GM23338 (cell line): ENCODE results near the gene ARHGEF1. TPM values are rescaled to one million over a fixed set of nuclear protein-coding genes. Genes with fewer than 3 reads are reported as not detected.

ENCODE experiments used
- ATAC-seq: fragments of 200-7000 bp; cut with Tn5 transposase; 3 replicates; pipeline ENCODE4 v1.9.1; 2020
- DNase-seq: peaks from one replicate; pipeline ENCODE4 v3.0.0-alpha.2; 2015; ENCODE audit warnings: low spot score
- H2AFZ ChIP-seq: fragments of 200-600 bp; sonication (generic); 2 replicates; pipeline ENCODE4 v1.8.0; 2016; ENCODE audit warnings: antibody characterized with exemption, mild to moderate bottlenecking, moderate library complexity
- H3F3A ChIP-seq: fragments of 200-600 bp; sonication (generic); replicated peaks from 2 replicates; pipeline ENCODE4 v1.8.0; 2017; ENCODE audit warnings: antibody characterized with exemption, mixed run types, low read depth
- H3K27ac ChIP-seq: fragments of 200-600 bp; sonication (generic); 2 replicates; pipeline ENCODE4 v1.6.1; 2016; ENCODE audit warnings: low read depth
- H3K27me3 ChIP-seq: fragments of 200-600 bp; sonication (generic); 2 replicates; pipeline ENCODE4 v1.8.0; 2016; ENCODE audit warnings: mild to moderate bottlenecking, mixed run types, moderate library complexity; ENCODE audit not compliant: insufficient read depth
- H3K36me3 ChIP-seq: fragments of 200-600 bp; sonication (generic); 2 replicates; pipeline ENCODE4 v1.8.0; 2016; ENCODE audit warnings: mild to moderate bottlenecking; ENCODE audit not compliant: insufficient read depth
- H3K4me1 ChIP-seq: fragments of 200-600 bp; sonication (generic); 2 replicates; pipeline ENCODE4 v1.8.0; 2016; ENCODE audit warnings: mild to moderate bottlenecking, moderate library complexity; ENCODE audit not compliant: insufficient read depth
- H3K4me2 ChIP-seq: fragments of 200-600 bp; sonication (generic); 2 replicates; pipeline ENCODE4 v1.7.1; 2017; ENCODE audit warnings: mixed run types
- H3K4me3 ChIP-seq: fragments of 200-600 bp; sonication (generic); 2 replicates; pipeline ENCODE4 v1.6.1; 2016; ENCODE audit warnings: mixed run types
- H3K79me2 ChIP-seq: fragments of 200-600 bp; sonication (generic); replicated peaks from 2 replicates; pipeline ENCODE4 v1.8.0; 2017; ENCODE audit warnings: mild to moderate bottlenecking; ENCODE audit not compliant: insufficient read depth
- H3K9me2 ChIP-seq: fragments of 200-600 bp; sonication (generic); 2 replicates; pipeline ENCODE4 v1.8.0; 2017; ENCODE audit not compliant: insufficient read depth
- H4K20me1 ChIP-seq: fragments of 200-600 bp; sonication (generic); replicated peaks from 2 replicates; pipeline ENCODE4 v1.8.0; 2017; ENCODE audit warnings: mild to moderate bottlenecking; ENCODE audit not compliant: insufficient read depth
- H3K27ac Mint-ChIP-seq: 2 replicates; pipeline ENCODE4 v1.8.0; 2020; ENCODE audit warnings: inconsistent platforms, mild to moderate bottlenecking, moderate library complexity, mixed read lengths
- H3K27me3 Mint-ChIP-seq: 3 replicates; pipeline ENCODE4 v1.8.0; 2022; ENCODE audit warnings: low read depth, mild to moderate bottlenecking, moderate library complexity, mixed read lengths, inconsistent platforms; ENCODE audit not compliant: insufficient read depth, poor library complexity
- H3K36me3 Mint-ChIP-seq: 3 replicates; pipeline ENCODE4 v1.8.0; 2021; ENCODE audit warnings: low read depth, mild to moderate bottlenecking, inconsistent platforms, moderate library complexity, mixed read lengths
- H3K4me1 Mint-ChIP-seq: 3 replicates; pipeline ENCODE4 v1.8.0; 2020; ENCODE audit warnings: mild to moderate bottlenecking, inconsistent platforms, mixed read lengths
- H3K4me3 Mint-ChIP-seq: 3 replicates; pipeline ENCODE4 v1.8.0; 2021; ENCODE audit warnings: moderate library complexity, mild to moderate bottlenecking, inconsistent platforms, mixed read lengths
- H3K9me3 Mint-ChIP-seq: 3 replicates; pipeline ENCODE4 v1.8.0; 2020; ENCODE audit warnings: moderate library complexity, mild to moderate bottlenecking, inconsistent platforms, mixed read lengths
- CREB1 ChIP-seq: fragments of 250-450 bp; sonication (Bioruptor Pico); IDR thresholded peaks from 2 replicates; pipeline ENCODE4 v1.5.0; 2020; ENCODE audit warnings: low read depth, mild to moderate bottlenecking, moderate library complexity
- EZH2 ChIP-seq: fragments of 200-600 bp; sonication (generic); IDR thresholded peaks from one replicate; pipeline ENCODE4 v1.8.0; 2017; ENCODE audit warnings: antibody characterized with exemption, mild to moderate bottlenecking, low read depth; ENCODE audit not compliant: unreplicated experiment
- EZH2phosphoT487 ChIP-seq: fragments of 200-600 bp; sonication (generic); IDR thresholded peaks from one replicate; pipeline ENCODE4 v1.8.1; 2018; ENCODE audit warnings: antibody characterized with exemption; ENCODE audit not compliant: unreplicated experiment
- JUNB ChIP-seq: IDR thresholded peaks from one replicate; pipeline ENCODE4 v1.6.1; 2016; ENCODE audit warnings: antibody characterized with exemption; ENCODE audit not compliant: unreplicated experiment
- NANOG ChIP-seq: IDR thresholded peaks from 2 replicates; pipeline ENCODE4 v1.6.1; 2016; ENCODE audit warnings: antibody characterized with exemption, borderline replicate concordance
- POLR2AphosphoS5 ChIP-seq: IDR thresholded peaks from 2 replicates; pipeline ENCODE4 v1.6.1; 2016; ENCODE audit warnings: antibody characterized with exemption, low read depth
- STAT1 ChIP-seq: IDR thresholded peaks from one replicate; pipeline ENCODE4 v1.6.1; 2016; ENCODE audit warnings: antibody characterized with exemption; ENCODE audit not compliant: unreplicated experiment
- ZNF114 ChIP-seq: fragments of 250-450 bp; sonication (Bioruptor Pico); IDR thresholded peaks from 2 replicates; pipeline ENCODE4 v1.5.0; 2020; ENCODE audit warnings: mild to moderate bottlenecking, moderate library complexity
- ZNF331 ChIP-seq: fragments of 250-450 bp; sonication (Bioruptor Pico); IDR thresholded peaks from 2 replicates; pipeline ENCODE4 v1.5.0; 2020; ENCODE audit warnings: low read depth, mild to moderate bottlenecking, moderate library complexity
- polyA plus RNA-seq: library from polyadenylated mRNA; unstranded; fragments of >200 nt; fragmentation: Nextera tagmentation; extraction: Ambion mirVana; gene quantifications from 2 replicates; pipeline ENCODE4 v1.2.1, GENCODE V29; 2016
- total RNA-seq: library from RNA; depleted of rRNA; stranded (reverse); fragments of >200 nt; shearing (Covaris generic); gene quantifications from 2 replicates; pipeline ENCODE4 v1.2.3, GENCODE V29; 2014
- TF ChIP-seq, protein P1 (sequence below), 2 experiments: fragments of 200-600 bp in 1 of 2; sonication (generic) in 1 of 2; conservative IDR thresholded peaks; 2 replicates each; pipeline versions ENCODE4 v1.5.1 to v1.6.1; 2016 to 2017; ENCODE audit warnings: antibody characterized with exemption in 2 of 2, low read depth in 2 of 2, mild to moderate bottlenecking in 2 of 2, moderate library complexity in 1 of 2
- TF ChIP-seq, protein P2 (sequence below): IDR thresholded peaks from one replicate; pipeline ENCODE4 v1.6.1; 2018; ENCODE audit warnings: antibody characterized with exemption; ENCODE audit not compliant: unreplicated experiment
- TF ChIP-seq, protein P3 (sequence below): IDR thresholded peaks from 2 replicates; pipeline ENCODE4 v1.6.1; 2016; ENCODE audit warnings: antibody characterized with exemption
- TF ChIP-seq, protein P4 (sequence below): fragments of 250-450 bp; sonication (Bioruptor Pico); IDR thresholded peaks from 2 replicates; pipeline ENCODE4 v1.5.0; 2020; ENCODE audit warnings: mild to moderate bottlenecking, moderate library complexity

ARHGEF1 gene
- total and polyA plus RNA-seq, 2 experiments from 2014 or later: 41.3 to 44.7 TPM

DNA sequence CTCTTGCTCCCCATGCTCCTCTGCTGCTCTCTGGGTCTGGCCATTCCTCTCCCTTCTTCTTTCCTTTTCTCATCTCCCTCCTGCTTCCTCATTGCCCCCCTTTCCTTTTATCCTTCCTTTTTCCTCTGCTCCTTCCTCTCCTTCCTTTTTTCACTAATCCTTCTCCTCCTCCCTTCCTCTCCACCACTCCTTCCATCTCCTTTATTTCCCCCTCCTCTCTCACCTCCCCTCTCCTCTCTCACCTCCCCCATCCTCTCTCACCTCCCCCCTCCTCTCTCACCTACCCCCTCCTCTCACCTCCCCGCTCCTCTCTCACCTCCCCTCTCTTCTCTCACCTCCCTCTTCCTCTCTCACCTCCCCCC lies 13.6 kb downstream of the ARHGEF1 start:
- Mint-ChIP-seq H3K36me3 (peaks cover 26% of the 10 kb centered on the region), H3K9me3 (peaks cover under 1% of the 10 kb centered on the region; the same call in 1 of the 3 replicates), H3K27me3 (peaks cover 13% of the 10 kb centered on the region), H3K27ac (no peak overlapping the region), H3K4me1 (peaks cover 23% of the 10 kb centered on the region), H3K4me3 (no peak overlapping the region; the same call in 2 of the 3 replicates)
- ATAC-seq: no peak
- Histone ChIP-seq H3K27ac (no peak overlapping the region), H3K27me3 (no peaks in the 10 kb centered on the region), H3K79me2 (no peaks in the 10 kb centered on the region), H2AFZ (no peak overlapping the region), H3K36me3 (0 out of 2 replicates have a peak, but pooled peaks cover 4% of the 10 kb centered on the region), H3K9me2 (no peaks in the 10 kb centered on the region), H3K4me2 (no peak overlapping the region), H3K4me1 (0 out of 2 replicates have a peak, but pooled peaks cover 6% of the 10 kb centered on the region), H4K20me1 (no peaks in the 10 kb centered on the region; the same call in 1 of the 2 replicates), H3F3A (peaks cover 5% of the 10 kb centered on the region; the same call in 1 of the 2 replicates), H3K4me3 (no peak overlapping the region)
- TF ChIP-seq POLR2AphosphoS5 (no peak), EZH2phosphoT487 (no peak), ZNF114 (CRISPR knock-in tag) (no peak), NANOG (no peak), ZNF331 (CRISPR knock-in tag) (no peak), CREB1 (CRISPR knock-in tag) (no peak), JUNB (no peak), STAT1 (no peak), EZH2 (no peak)
- TF ChIP-seq, protein P1, sequence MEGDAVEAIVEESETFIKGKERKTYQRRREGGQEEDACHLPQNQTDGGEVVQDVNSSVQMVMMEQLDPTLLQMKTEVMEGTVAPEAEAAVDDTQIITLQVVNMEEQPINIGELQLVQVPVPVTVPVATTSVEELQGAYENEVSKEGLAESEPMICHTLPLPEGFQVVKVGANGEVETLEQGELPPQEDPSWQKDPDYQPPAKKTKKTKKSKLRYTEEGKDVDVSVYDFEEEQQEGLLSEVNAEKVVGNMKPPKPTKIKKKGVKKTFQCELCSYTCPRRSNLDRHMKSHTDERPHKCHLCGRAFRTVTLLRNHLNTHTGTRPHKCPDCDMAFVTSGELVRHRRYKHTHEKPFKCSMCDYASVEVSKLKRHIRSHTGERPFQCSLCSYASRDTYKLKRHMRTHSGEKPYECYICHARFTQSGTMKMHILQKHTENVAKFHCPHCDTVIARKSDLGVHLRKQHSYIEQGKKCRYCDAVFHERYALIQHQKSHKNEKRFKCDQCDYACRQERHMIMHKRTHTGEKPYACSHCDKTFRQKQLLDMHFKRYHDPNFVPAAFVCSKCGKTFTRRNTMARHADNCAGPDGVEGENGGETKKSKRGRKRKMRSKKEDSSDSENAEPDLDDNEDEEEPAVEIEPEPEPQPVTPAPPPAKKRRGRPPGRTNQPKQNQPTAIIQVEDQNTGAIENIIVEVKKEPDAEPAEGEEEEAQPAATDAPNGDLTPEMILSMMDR (conservative IDR thresholded peaks at IDR 0.05; ENCODE audit: low read depth in 2 of 2): no peak
- TF ChIP-seq, protein P2, sequence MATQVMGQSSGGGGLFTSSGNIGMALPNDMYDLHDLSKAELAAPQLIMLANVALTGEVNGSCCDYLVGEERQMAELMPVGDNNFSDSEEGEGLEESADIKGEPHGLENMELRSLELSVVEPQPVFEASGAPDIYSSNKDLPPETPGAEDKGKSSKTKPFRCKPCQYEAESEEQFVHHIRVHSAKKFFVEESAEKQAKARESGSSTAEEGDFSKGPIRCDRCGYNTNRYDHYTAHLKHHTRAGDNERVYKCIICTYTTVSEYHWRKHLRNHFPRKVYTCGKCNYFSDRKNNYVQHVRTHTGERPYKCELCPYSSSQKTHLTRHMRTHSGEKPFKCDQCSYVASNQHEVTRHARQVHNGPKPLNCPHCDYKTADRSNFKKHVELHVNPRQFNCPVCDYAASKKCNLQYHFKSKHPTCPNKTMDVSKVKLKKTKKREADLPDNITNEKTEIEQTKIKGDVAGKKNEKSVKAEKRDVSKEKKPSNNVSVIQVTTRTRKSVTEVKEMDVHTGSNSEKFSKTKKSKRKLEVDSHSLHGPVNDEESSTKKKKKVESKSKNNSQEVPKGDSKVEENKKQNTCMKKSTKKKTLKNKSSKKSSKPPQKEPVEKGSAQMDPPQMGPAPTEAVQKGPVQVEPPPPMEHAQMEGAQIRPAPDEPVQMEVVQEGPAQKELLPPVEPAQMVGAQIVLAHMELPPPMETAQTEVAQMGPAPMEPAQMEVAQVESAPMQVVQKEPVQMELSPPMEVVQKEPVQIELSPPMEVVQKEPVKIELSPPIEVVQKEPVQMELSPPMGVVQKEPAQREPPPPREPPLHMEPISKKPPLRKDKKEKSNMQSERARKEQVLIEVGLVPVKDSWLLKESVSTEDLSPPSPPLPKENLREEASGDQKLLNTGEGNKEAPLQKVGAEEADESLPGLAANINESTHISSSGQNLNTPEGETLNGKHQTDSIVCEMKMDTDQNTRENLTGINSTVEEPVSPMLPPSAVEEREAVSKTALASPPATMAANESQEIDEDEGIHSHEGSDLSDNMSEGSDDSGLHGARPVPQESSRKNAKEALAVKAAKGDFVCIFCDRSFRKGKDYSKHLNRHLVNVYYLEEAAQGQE: no peak
- TF ChIP-seq, protein P3, sequence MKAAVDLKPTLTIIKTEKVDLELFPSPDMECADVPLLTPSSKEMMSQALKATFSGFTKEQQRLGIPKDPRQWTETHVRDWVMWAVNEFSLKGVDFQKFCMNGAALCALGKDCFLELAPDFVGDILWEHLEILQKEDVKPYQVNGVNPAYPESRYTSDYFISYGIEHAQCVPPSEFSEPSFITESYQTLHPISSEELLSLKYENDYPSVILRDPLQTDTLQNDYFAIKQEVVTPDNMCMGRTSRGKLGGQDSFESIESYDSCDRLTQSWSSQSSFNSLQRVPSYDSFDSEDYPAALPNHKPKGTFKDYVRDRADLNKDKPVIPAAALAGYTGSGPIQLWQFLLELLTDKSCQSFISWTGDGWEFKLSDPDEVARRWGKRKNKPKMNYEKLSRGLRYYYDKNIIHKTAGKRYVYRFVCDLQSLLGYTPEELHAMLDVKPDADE: no peak
- TF ChIP-seq, protein P4, sequence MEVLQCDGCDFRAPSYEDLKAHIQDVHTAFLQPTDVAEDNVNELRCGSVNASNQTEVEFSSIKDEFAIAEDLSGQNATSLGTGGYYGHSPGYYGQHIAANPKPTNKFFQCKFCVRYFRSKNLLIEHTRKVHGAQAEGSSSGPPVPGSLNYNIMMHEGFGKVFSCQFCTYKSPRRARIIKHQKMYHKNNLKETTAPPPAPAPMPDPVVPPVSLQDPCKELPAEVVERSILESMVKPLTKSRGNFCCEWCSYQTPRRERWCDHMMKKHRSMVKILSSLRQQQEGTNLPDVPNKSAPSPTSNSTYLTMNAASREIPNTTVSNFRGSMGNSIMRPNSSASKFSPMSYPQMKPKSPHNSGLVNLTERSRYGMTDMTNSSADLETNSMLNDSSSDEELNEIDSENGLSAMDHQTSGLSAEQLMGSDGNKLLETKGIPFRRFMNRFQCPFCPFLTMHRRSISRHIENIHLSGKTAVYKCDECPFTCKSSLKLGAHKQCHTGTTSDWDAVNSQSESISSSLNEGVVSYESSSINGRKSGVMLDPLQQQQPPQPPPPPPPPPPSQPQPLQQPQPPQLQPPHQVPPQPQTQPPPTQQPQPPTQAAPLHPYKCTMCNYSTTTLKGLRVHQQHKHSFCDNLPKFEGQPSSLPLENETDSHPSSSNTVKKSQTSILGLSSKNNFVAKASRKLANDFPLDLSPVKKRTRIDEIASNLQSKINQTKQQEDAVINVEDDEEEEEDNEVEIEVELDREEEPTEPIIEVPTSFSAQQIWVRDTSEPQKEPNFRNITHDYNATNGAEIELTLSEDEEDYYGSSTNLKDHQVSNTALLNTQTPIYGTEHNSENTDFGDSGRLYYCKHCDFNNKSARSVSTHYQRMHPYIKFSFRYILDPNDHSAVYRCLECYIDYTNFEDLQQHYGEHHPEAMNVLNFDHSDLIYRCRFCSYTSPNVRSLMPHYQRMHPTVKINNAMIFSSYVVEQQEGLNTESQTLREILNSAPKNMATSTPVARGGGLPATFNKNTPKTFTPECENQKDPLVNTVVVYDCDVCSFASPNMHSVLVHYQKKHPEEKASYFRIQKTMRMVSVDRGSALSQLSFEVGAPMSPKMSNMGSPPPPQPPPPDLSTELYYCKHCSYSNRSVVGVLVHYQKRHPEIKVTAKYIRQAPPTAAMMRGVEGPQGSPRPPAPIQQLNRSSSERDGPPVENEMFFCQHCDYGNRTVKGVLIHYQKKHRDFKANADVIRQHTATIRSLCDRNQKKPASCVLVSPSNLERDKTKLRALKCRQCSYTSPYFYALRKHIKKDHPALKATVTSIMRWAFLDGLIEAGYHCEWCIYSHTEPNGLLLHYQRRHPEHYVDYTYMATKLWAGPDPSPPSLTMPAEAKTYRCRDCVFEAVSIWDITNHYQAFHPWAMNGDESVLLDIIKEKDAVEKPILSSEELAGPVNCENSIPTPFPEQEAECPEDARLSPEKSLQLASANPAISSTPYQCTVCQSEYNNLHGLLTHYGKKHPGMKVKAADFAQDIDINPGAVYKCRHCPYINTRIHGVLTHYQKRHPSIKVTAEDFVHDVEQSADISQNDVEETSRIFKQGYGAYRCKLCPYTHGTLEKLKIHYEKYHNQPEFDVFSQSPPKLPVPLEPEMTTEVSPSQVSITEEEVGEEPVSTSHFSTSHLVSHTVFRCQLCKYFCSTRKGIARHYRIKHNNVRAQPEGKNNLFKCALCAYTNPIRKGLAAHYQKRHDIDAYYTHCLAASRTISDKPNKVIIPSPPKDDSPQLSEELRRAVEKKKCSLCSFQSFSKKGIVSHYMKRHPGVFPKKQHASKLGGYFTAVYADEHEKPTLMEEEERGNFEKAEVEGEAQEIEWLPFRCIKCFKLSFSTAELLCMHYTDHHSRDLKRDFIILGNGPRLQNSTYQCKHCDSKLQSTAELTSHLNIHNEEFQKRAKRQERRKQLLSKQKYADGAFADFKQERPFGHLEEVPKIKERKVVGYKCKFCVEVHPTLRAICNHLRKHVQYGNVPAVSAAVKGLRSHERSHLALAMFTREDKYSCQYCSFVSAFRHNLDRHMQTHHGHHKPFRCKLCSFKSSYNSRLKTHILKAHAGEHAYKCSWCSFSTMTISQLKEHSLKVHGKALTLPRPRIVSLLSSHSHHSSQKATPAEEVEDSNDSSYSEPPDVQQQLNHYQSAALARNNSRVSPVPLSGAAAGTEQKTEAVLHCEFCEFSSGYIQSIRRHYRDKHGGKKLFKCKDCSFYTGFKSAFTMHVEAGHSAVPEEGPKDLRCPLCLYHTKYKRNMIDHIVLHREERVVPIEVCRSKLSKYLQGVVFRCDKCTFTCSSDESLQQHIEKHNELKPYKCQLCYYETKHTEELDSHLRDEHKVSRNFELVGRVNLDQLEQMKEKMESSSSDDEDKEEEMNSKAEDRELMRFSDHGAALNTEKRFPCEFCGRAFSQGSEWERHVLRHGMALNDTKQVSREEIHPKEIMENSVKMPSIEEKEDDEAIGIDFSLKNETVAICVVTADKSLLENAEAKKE (CRISPR knock-in tag): no peak
- DNase-seq: no peak
